ENCODE measurements around the gene PFDN6. TPM values are rescaled to one million over a fixed set of nuclear protein-coding genes. Genes with fewer than 3 reads are reported as not detected.

PFDN6 gene
- total and polyA plus RNA-seq, 9 of the 15 experiments (the other 6 are each of a cell fraction or from before 2014, with no cell fraction given): 6.8 to 475 (median 216) TPM

DNA sequence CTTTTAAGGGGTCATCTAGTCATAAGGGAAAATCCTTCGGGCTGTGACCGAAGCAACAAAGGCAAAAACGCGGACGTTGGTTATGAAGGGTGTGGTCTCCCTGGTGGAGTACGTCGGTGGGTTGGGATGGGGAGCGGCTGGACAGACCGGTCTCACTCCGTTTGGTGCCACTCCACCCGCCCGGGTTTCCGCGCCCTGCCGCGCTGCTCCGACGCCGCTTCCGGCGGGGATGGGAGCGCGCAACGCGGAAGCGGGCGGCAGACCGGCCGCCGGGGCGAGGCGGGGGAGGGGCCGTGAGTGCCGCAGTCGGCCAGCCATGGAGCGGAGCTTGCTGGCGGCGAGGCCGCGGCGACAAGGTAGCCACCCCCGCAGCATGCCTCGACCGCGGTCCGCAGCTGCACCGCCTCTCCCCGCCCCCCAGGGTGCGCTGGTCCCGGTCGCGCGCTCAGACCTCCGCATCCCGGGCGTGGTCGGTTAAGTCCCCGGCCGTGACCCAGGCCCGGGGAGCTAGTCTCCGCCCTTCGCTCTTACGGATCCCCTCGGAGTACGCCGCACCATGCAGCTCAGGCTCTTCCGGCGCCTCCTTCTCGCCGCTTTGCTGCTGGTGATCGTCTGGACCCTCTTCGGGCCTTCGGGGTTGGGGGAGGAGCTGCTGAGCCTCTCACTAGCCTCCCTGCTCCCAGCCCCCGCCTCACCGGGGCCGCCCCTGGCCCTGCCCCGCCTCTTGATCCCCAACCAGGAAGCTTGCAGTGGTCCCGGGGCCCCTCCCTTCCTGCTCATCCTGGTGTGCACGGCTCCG is 12.3 kb upstream of the PFDN6 start, which contains the start of gene B3GALT4 (continued):
- TF ChIP-seq CBFB (CRISPR knock-in tag; IDR thresholded peaks at IDR 0.05): peak; percentile 58; the same call in 1 of the 2 replicates
- TF ChIP-seq ZNF830 (CRISPR knock-in tag; IDR thresholded peaks at IDR 0.05): peak; percentile 88
- peak; percentile 37; the same call in 1 of the 2 replicates for TF ChIP-seq ARID1B (IDR thresholded peaks at IDR 0.05)
- TF ChIP-seq ZNF24 (IDR thresholded peaks at IDR 0.05): peak; percentile 80
- TF ChIP-seq, protein P1, sequence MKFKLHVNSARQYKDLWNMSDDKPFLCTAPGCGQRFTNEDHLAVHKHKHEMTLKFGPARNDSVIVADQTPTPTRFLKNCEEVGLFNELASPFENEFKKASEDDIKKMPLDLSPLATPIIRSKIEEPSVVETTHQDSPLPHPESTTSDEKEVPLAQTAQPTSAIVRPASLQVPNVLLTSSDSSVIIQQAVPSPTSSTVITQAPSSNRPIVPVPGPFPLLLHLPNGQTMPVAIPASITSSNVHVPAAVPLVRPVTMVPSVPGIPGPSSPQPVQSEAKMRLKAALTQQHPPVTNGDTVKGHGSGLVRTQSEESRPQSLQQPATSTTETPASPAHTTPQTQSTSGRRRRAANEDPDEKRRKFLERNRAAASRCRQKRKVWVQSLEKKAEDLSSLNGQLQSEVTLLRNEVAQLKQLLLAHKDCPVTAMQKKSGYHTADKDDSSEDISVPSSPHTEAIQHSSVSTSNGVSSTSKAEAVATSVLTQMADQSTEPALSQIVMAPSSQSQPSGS (CRISPR knock-in tag; IDR thresholded peaks at IDR 0.05): no peak
- TF ChIP-seq, protein P2, sequence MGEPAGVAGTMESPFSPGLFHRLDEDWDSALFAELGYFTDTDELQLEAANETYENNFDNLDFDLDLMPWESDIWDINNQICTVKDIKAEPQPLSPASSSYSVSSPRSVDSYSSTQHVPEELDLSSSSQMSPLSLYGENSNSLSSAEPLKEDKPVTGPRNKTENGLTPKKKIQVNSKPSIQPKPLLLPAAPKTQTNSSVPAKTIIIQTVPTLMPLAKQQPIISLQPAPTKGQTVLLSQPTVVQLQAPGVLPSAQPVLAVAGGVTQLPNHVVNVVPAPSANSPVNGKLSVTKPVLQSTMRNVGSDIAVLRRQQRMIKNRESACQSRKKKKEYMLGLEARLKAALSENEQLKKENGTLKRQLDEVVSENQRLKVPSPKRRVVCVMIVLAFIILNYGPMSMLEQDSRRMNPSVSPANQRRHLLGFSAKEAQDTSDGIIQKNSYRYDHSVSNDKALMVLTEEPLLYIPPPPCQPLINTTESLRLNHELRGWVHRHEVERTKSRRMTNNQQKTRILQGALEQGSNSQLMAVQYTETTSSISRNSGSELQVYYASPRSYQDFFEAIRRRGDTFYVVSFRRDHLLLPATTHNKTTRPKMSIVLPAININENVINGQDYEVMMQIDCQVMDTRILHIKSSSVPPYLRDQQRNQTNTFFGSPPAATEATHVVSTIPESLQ (CRISPR knock-in tag; IDR thresholded peaks at IDR 0.05): peak; percentile 21; the same call in 1 of the 2 replicates
- TF ChIP-seq ZC3H11A (IDR thresholded peaks at IDR 0.05; ENCODE audit: low read depth, low read length): no peak
- TF ChIP-seq ZNF764 (CRISPR knock-in tag; IDR thresholded peaks at IDR 0.05; ENCODE audit: low read depth): peak; percentile 25; the same call in 1 of the 2 replicates
- TF ChIP-seq TBP (optimal IDR thresholded peaks at IDR 0.05; ENCODE audit: low read depth, low read length): no peak
- peak; percentile 47; the same call in 1 of the 2 replicates for TF ChIP-seq GATAD2A (IDR thresholded peaks at IDR 0.05)
- TF ChIP-seq ZNF696 (CRISPR knock-in tag; conservative IDR thresholded peaks at IDR 0.05): no peak
- peak; percentile 70 for TF ChIP-seq CREB1 (IDR thresholded peaks at IDR 0.05)
- TF ChIP-seq CREB1 (CRISPR knock-in tag; IDR thresholded peaks at IDR 0.05): peak; percentile 85
- peak; percentile 51 for TF ChIP-seq ELF4 (CRISPR knock-in tag; IDR thresholded peaks at IDR 0.05)
- peak; percentile 98 for TF ChIP-seq POLR2AphosphoS2 (IDR thresholded peaks at IDR 0.05; ENCODE audit: low read length)
- peak; percentile 84 for TF ChIP-seq ZFX (CRISPR knock-in tag; IDR thresholded peaks at IDR 0.05)
- TF ChIP-seq TGIF2 (CRISPR knock-in tag; IDR thresholded peaks at IDR 0.05): peak; percentile 72; the same call in 1 of the 2 replicates
- no peak; the same call in none of the 2 replicates for TF ChIP-seq ZNF436 (CRISPR knock-in tag; IDR thresholded peaks at IDR 0.05)
- TF ChIP-seq ETV6 (IDR thresholded peaks at IDR 0.05; ENCODE audit: borderline replicate concordance in 1 of 2, low read depth in 2 of 2, low read length in 1 of 2): peak in 1 of 2 experiments; percentile 73; a peak in 2 of 4 replicates
- TF ChIP-seq ETV6 (CRISPR knock-in tag; IDR thresholded peaks at IDR 0.05; ENCODE audit: borderline replicate concordance): no peak
- TF ChIP-seq NFXL1 (CRISPR knock-in tag; IDR thresholded peaks at IDR 0.05): peak; percentile 13; the same call in 1 of the 2 replicates
- TF ChIP-seq, protein P3, sequence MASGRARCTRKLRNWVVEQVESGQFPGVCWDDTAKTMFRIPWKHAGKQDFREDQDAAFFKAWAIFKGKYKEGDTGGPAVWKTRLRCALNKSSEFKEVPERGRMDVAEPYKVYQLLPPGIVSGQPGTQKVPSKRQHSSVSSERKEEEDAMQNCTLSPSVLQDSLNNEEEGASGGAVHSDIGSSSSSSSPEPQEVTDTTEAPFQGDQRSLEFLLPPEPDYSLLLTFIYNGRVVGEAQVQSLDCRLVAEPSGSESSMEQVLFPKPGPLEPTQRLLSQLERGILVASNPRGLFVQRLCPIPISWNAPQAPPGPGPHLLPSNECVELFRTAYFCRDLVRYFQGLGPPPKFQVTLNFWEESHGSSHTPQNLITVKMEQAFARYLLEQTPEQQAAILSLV (tag; IDR thresholded peaks at IDR 0.05): no peak
- peak; percentile 55; the same call in 1 of the 2 replicates for TF ChIP-seq TCF7 (IDR thresholded peaks at IDR 0.05; ENCODE audit: borderline replicate concordance)
- no peak for TF ChIP-seq BRF1 (IDR thresholded peaks at IDR 0.05; ENCODE audit: borderline replicate concordance, extremely low read depth, insufficient read length)
- TF ChIP-seq POLR2G (IDR thresholded peaks at IDR 0.05; ENCODE audit: low read depth, low read length): peak; percentile 91
- no peak; the same call in 1 of the 2 replicates for TF ChIP-seq ZNF274 (IDR thresholded peaks at IDR 0.05; ENCODE audit: borderline replicate concordance, low read depth, low read length)

Measured in K562 (cell line).